ENCODE measurements around the gene SPTBN1.

SPTBN1 gene

DNA sequence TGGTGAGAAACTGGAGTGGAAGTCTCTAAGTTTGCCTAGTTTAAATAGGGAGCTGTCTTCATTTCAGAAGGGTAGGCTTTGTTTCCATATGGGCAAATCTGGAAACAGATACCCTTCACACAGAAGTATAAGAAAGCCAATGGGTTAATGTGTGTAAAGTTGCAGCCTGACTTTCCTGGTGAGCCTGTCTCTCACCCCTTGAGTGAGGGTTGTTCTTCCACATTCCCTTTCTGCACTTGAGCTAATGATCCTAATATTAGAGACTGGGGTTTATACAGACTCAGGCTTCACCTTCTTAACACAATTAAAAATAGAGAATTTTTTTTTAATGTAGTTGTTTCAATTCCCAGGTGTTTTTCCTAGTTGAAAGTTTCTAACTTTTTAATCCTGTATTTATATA is 158.7 kb downstream of the SPTBN1 start:
- no peak for ATAC-seq

GRCh38 chr2:54615832-54616534 is 159.9 kb downstream of the SPTBN1 start:
- no peak for TF ChIP-seq SNAI2 (CRISPR knock-in tag; IDR thresholded peaks at IDR 0.05)
- TF ChIP-seq, protein P1, sequence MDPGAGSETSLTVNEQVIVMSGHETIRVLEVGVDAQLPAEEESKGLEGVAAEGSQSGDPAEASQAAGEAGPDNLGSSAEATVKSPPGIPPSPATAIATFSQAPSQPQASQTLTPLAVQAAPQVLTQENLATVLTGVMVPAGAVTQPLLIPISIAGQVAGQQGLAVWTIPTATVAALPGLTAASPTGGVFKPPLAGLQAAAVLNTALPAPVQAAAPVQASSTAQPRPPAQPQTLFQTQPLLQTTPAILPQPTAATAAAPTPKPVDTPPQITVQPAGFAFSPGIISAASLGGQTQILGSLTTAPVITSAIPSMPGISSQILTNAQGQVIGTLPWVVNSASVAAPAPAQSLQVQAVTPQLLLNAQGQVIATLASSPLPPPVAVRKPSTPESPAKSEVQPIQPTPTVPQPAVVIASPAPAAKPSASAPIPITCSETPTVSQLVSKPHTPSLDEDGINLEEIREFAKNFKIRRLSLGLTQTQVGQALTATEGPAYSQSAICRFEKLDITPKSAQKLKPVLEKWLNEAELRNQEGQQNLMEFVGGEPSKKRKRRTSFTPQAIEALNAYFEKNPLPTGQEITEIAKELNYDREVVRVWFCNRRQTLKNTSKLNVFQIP (CRISPR knock-in tag; IDR thresholded peaks at IDR 0.05; ENCODE audit: borderline replicate concordance, low read depth), result no peak
- TF ChIP-seq PPARA (CRISPR knock-in tag; IDR thresholded peaks at IDR 0.05; ENCODE audit: borderline replicate concordance), result no peak
- no peak for ATAC-seq

More for the DNA sequence above, 158.7 kb downstream of the SPTBN1 start:
- TF ChIP-seq TCF4 (CRISPR knock-in tag; IDR thresholded peaks at IDR 0.05; ENCODE audit: borderline replicate concordance) (no peak), ZNF565 (CRISPR knock-in tag; conservative IDR thresholded peaks at IDR 0.05; ENCODE audit: low read depth) (no peak), CSDC2 (CRISPR knock-in tag; IDR thresholded peaks at IDR 0.05) (no peak), SNAI2 (CRISPR knock-in tag; IDR thresholded peaks at IDR 0.05) (no peak), GLIS3 (CRISPR knock-in tag; IDR thresholded peaks at IDR 0.05) (no peak)
- TF ChIP-seq, protein P1 (CRISPR knock-in tag; IDR thresholded peaks at IDR 0.05; ENCODE audit: borderline replicate concordance, low read depth), result no peak

- TF ChIP-seq, protein P2, sequence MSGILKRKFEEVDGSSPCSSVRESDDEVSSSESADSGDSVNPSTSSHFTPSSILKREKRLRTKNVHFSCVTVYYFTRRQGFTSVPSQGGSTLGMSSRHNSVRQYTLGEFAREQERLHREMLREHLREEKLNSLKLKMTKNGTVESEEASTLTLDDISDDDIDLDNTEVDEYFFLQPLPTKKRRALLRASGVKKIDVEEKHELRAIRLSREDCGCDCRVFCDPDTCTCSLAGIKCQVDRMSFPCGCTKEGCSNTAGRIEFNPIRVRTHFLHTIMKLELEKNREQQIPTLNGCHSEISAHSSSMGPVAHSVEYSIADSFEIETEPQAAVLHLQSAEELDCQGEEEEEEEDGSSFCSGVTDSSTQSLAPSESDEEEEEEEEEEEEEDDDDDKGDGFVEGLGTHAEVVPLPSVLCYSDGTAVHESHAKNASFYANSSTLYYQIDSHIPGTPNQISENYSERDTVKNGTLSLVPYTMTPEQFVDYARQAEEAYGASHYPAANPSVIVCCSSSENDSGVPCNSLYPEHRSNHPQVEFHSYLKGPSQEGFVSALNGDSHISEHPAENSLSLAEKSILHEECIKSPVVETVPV (CRISPR knock-in tag; IDR thresholded peaks at IDR 0.05), result no peak
- TF ChIP-seq ARNTL (CRISPR knock-in tag; IDR thresholded peaks at IDR 0.05; ENCODE audit: borderline replicate concordance, low read depth), result no peak
- no peak for TF ChIP-seq CSDC2 (CRISPR knock-in tag; IDR thresholded peaks at IDR 0.05)
- TF ChIP-seq ZNF70 (CRISPR knock-in tag; IDR thresholded peaks at IDR 0.05), result no peak
- TF ChIP-seq TOX (CRISPR knock-in tag; IDR thresholded peaks at IDR 0.05; ENCODE audit: borderline replicate concordance), result no peak
- TF ChIP-seq SNAI2 (CRISPR knock-in tag; IDR thresholded peaks at IDR 0.05), result no peak
- TF ChIP-seq GLIS3 (CRISPR knock-in tag; IDR thresholded peaks at IDR 0.05), result no peak
- TF ChIP-seq PATZ1 (CRISPR knock-in tag; IDR thresholded peaks at IDR 0.05; ENCODE audit: borderline replicate concordance), result no peak
- TF ChIP-seq PPARA (CRISPR knock-in tag; IDR thresholded peaks at IDR 0.05; ENCODE audit: borderline replicate concordance), result no peak
- TF ChIP-seq ZNF565 (CRISPR knock-in tag; conservative IDR thresholded peaks at IDR 0.05; ENCODE audit: low read depth), result no peak
- no peak for TF ChIP-seq CREB5 (CRISPR knock-in tag; IDR thresholded peaks at IDR 0.05; ENCODE audit: low read depth)
- TF ChIP-seq BACH2 (CRISPR knock-in tag; IDR thresholded peaks at IDR 0.05; ENCODE audit: borderline replicate concordance), result no peak
- TF ChIP-seq RARB (CRISPR knock-in tag; IDR thresholded peaks at IDR 0.05), result no peak
- no peak for TF ChIP-seq TSHZ2 (CRISPR knock-in tag; IDR thresholded peaks at IDR 0.05)
- no peak for TF ChIP-seq OSR1 (CRISPR knock-in tag; IDR thresholded peaks at IDR 0.05)
- no peak for TF ChIP-seq TCF4 (CRISPR knock-in tag; IDR thresholded peaks at IDR 0.05; ENCODE audit: borderline replicate concordance)
- TF ChIP-seq ZNF8 (CRISPR knock-in tag; IDR thresholded peaks at IDR 0.05), result no peak
- no peak for ATAC-seq
Observed at GRCh38 chr2:54617409-54617808, 161.3 kb downstream of the SPTBN1 start.
